Activated gamma-delta T cell (primary cell): Measurements from ENCODE around the gene KRT16.
"Not testable (repeated sequence)": the region's sequence is repeated elsewhere in the genome, so short reads cannot be mapped to it uniquely, and the experiment has no call there.

Experiments used
- DNase-seq: peaks from one replicate; lab custom pipeline; 2025; lab: John Stamatoyannopoulos, UW

Gene KRT16

GRCh38 chr17:41628073-41628370 lies 15.5 kb upstream of the KRT16 start:
- DNase-seq, result not testable (repeated sequence)

GRCh38 chr17:41627316-41628072 lies 14.9 kb upstream of the KRT16 start:
- no peak for DNase-seq

- not testable (repeated sequence) for DNase-seq
Measured at GRCh38 chr17:41626914-41627295, 14.3 kb upstream of the KRT16 start.

GRCh38 chr17:41626028-41626913 lies 13.7 kb upstream of the KRT16 start:
- DNase-seq, result not testable (repeated sequence)

- no peak for DNase-seq
Measured at GRCh38 chr17:41625602-41626001, 13.0 kb upstream of the KRT16 start.

GRCh38 chr17:41624208-41625101 lies 11.9 kb upstream of the KRT16 start, which contains the start of gene KRT17:
KRT17 (minus strand) TSS chr17:41624575; CDS start chr17:41624509, 66 bp downstream.
- DNase-seq, result no peak

GRCh38 chr17:41623184-41623861 lies 10.8 kb upstream of the KRT16 start:
- not testable (repeated sequence) for DNase-seq

- not testable (repeated sequence) for DNase-seq
Measured at GRCh38 chr17:41622340-41623183, 10.0 kb upstream of the KRT16 start.

- no peak for DNase-seq
Measured at GRCh38 chr17:41621916-41622315, 9.3 kb upstream of the KRT16 start.

GRCh38 chr17:41621435-41621817 lies 8.9 kb upstream of the KRT16 start:
- DNase-seq, result not testable (repeated sequence)

GRCh38 chr17:41620583-41621434 lies 8.2 kb upstream of the KRT16 start:
- no peak for DNase-seq

GRCh38 chr17:41619927-41620582 lies 7.5 kb upstream of the KRT16 start:
- DNase-seq, result not testable (repeated sequence)

GRCh38 chr17:41619036-41619926 lies 6.7 kb upstream of the KRT16 start:
- DNase-seq, result no peak

GRCh38 chr17:41618341-41619035 lies 5.9 kb upstream of the KRT16 start:
- no peak for DNase-seq

- DNase-seq, result no peak
Measured at GRCh38 chr17:41617698-41618097, 5.1 kb upstream of the KRT16 start.

- DNase-seq, result no peak
Measured at GRCh38 chr17:41617136-41617535, 4.6 kb upstream of the KRT16 start.

- DNase-seq, result not testable (repeated sequence)
Measured at GRCh38 chr17:41616486-41616885, 3.9 kb upstream of the KRT16 start.
